Measurements from ENCODE around the gene NOS1.
A peak's percentile ranks its signal among the peaks of the same experiment; 100 is the strongest.

Gene NOS1

GRCh38 chr12:117243488-117243887 lies 117.9 kb downstream of the NOS1 start:
- no peak for DNase-seq (ENCODE audit: low read depth)
- TF ChIP-seq, protein P1, sequence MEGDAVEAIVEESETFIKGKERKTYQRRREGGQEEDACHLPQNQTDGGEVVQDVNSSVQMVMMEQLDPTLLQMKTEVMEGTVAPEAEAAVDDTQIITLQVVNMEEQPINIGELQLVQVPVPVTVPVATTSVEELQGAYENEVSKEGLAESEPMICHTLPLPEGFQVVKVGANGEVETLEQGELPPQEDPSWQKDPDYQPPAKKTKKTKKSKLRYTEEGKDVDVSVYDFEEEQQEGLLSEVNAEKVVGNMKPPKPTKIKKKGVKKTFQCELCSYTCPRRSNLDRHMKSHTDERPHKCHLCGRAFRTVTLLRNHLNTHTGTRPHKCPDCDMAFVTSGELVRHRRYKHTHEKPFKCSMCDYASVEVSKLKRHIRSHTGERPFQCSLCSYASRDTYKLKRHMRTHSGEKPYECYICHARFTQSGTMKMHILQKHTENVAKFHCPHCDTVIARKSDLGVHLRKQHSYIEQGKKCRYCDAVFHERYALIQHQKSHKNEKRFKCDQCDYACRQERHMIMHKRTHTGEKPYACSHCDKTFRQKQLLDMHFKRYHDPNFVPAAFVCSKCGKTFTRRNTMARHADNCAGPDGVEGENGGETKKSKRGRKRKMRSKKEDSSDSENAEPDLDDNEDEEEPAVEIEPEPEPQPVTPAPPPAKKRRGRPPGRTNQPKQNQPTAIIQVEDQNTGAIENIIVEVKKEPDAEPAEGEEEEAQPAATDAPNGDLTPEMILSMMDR (conservative IDR thresholded peaks at IDR 0.05; ENCODE audit: low read depth, low read length) = no peak
- no peak overlapping the region for H3K4me3 ChIP-seq (ENCODE audit: low read length)

DNA sequence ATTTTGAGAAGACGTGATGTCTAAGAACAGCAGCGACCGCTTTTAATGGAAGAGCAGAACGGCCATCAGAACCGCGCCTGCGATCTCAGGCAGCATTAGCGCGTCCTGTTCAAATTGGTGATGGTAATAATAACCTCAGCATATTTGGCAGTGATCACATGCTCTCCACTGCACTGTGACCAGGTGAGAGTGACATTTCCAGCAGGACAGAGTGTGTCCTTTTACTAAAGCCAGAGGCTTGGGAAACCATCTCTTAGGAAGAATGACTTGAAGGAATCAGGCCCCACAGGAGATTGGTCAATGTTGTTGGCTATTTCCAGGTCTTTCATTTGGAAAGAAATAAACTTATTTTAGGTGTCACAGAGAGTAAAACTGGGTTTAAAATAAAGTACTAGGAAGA lies 119.7 kb downstream of the NOS1 start:
- TF ChIP-seq, protein P1 (conservative IDR thresholded peaks at IDR 0.05; ENCODE audit: low read depth, low read length) = no peak
- H3K4me3 ChIP-seq (ENCODE audit: low read length) = no peak overlapping the region
- DNase-seq (ENCODE audit: low read depth) = no peak

- DNase-seq (ENCODE audit: low read depth) = no peak
- no peak overlapping the region for H3K4me3 ChIP-seq (ENCODE audit: low read length)
- TF ChIP-seq, protein P1 (conservative IDR thresholded peaks at IDR 0.05; ENCODE audit: low read depth, low read length) = no peak
These were observed 121.2 kb downstream of the NOS1 start for GRCh38 chr12:117240081-117240755.

GRCh38 chr12:117236456-117237001 lies 124.9 kb downstream of the NOS1 start:
- no peak overlapping the region for H3K4me3 ChIP-seq (ENCODE audit: low read length)
- DNase-seq (ENCODE audit: low read depth) = no peak
- TF ChIP-seq, protein P1 (conservative IDR thresholded peaks at IDR 0.05; ENCODE audit: low read depth, low read length) = peak; percentile 80

- DNase-seq (ENCODE audit: low read depth) = no peak
- TF ChIP-seq, protein P1 (conservative IDR thresholded peaks at IDR 0.05; ENCODE audit: low read depth, low read length) = no peak
These were observed 126.2 kb downstream of the NOS1 start for GRCh38 chr12:117235261-117235660.

GRCh38 chr12:117234441-117234840 lies 127.0 kb downstream of the NOS1 start:
- no peak overlapping the region for H3K4me3 ChIP-seq (ENCODE audit: low read length)

More at GRCh38 chr12:117235261-117235660, 126.2 kb downstream of the NOS1 start:
- H3K4me3 ChIP-seq (ENCODE audit: low read length) = no peak overlapping the region

More at GRCh38 chr12:117234441-117234840, 127.0 kb downstream of the NOS1 start:
- DNase-seq (ENCODE audit: low read depth) = no peak
- TF ChIP-seq, protein P1 (conservative IDR thresholded peaks at IDR 0.05; ENCODE audit: low read depth, low read length) = no peak

Measured in retinal pigment epithelial cell (primary cell).